Epithelial cell of proximal tubule (primary cell): ENCODE data around the gene CACNB4. TPM values are rescaled to one million over a fixed set of nuclear protein-coding genes. Genes with fewer than 3 reads are reported as not detected.

Experiments
- DNase-seq: peaks from one replicate; pipeline ENCODE4 v3.0.0-alpha.2; 2011; ENCODE audit warnings: low read depth
- H3K4me3 ChIP-seq: 2 replicates; pipeline ENCODE4 v1.5.1; 2011; ENCODE audit warnings: low read depth, mild to moderate bottlenecking, low read length
- CTCF ChIP-seq: conservative IDR thresholded peaks from 2 replicates; pipeline ENCODE4 v1.5.1; 2012; ENCODE audit warnings: low read depth, mild to moderate bottlenecking, low read length
- total RNA-seq: library from RNA; depleted of rRNA; stranded (reverse); fragments of >200 nt; gene quantifications from 2 replicates; pipeline ENCODE4 v1.2.3, GENCODE V29; 2015

CACNB4 gene
- total RNA-seq, 1 donor from 2014 or later, result 0.52 TPM

GRCh38 chr2:152047824-152048471 is 50.9 kb downstream of the CACNB4 start:
- TF ChIP-seq CTCF, result peak; percentile 60
- no peak for DNase-seq
- H3K4me3 ChIP-seq, result no peak overlapping the region

DNA sequence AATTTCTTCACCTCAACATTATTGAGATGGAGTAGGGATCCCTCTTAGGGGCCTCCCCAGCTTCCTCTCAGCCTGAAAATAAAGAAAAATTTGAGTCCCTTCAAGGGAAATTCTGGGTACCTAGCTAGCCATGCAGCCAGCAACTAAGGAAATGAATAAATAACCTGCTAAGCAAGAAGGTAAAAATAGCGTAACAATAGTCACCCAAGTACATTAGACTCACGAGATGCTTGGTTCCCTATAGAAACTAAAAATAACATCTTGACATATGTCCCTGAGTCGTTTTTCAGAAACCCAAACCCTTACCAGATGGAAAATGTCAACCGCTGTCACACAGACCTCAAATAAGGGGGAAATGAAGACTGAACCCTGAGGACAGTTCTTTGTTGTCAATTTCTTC is 51.9 kb downstream of the CACNB4 start:
- no peak for DNase-seq
- H3K4me3 ChIP-seq, result no peak overlapping the region
- no peak for TF ChIP-seq CTCF

DNA sequence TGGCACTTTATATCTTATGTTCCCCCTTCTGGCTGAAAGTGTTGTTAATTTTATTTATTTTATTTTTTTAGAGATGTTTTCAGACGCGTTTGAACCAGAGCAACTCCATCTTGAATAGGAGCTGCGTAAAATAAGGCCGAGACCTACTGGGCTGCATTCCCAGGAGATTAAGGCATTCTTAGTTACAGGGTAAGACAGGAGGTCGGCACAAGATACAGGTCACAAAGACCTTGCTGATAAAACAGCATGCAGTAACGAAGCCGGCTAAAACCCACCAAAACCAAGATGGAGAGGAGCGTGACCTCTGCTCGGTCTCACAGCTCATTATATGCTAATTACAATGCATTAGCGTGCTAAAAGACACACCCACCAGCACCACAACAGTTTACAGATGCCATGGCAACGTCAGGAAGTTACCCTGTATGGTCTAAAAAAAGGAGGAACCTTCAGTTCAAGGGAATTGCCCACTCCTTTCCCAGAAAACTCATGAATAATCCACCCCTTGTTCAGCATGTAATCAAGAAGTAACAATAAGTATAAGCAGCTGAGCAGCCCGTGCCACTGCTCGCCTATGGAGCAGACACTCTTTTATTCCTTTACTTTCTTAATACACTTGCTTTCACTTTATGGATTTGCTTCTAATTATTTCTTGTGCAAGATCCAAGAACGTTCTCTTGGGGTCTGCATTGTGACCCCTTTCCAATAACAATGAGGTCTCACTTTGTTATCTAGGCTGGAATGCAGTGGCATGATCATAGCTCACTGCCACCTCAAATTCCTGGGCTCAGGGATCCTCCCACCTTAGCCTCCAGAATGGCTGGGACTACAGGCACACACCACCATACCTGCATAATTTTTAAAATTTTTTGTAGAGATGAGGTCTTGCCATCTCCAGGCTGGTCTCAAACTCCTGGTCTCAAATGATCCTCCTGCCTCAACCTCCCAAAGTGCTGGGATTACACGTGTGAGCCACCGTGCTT is 55.9 kb downstream of the CACNB4 start:
- H3K4me3 ChIP-seq, result no peak overlapping the region
- no peak for TF ChIP-seq CTCF
- DNase-seq, result no peak

DNA sequence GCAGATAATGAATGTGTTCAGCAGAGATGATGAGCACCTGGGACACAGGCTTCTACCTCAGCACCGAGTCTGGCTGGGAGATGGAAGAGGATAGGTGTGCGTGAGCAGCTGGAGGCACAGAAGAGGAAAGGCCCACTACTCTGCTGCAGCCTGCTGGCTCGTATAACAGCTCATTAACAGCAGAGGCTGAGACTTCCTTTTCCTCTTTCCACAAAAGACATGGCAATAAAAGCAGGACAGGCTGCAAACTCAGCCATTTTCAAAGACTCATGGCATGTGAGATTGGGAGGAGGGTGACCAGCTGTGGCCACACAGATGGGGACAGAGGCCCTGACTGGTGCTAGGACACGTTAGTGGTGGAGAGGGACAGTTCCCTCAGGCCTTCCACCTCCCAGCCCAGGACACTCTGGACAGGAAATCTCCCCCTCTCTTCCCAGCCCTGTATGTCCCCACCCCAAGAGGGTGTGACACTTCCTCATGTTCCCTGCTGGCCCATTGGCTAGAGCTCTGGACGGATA is 60.3 kb downstream of the CACNB4 start:
- no peak overlapping the region for H3K4me3 ChIP-seq
- DNase-seq, result no peak
- no peak for TF ChIP-seq CTCF

GRCh38 chr2:152037743-152038435 is 61.0 kb downstream of the CACNB4 start:
- DNase-seq, result no peak
- TF ChIP-seq CTCF, result no peak
- H3K4me3 ChIP-seq, result no peak overlapping the region

DNA sequence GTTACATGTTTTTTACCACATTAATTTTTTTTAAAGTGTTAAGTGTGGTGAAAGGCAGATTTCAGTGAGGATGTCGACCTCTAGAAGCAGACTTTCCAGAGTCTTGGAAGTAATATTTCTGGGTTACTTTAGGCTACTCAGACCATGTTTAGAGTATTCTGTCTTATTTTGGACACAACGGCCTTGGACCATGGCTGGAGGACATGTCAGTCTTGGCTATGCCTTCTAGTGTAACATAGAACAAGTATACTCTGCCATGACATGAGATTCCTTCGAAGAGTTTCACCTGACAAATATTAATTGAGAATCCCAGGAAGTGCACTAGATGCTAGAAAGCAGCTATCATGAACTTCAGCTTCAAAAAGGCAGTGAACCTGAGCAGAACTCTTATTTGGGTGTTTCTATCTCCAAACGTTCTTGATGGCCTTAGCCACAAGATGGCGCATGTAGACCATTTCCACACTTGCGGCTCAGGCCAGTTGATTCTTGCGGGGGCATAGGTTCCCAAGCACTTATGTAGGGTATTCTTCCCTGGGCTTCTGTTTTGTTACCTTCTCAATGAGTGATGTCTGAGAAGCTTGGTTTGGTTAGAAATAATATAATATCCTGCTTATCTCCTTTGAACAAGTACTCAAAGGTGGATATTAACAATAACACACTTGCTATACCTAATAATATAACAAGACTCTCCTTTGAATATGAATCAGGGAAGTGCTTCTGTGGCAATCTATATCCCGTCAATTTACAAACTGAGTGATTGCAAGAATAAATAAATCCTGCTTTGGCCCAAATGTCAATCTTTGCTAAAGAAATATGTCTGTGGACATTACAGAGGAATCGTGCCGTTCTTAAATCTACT is 62.0 kb downstream of the CACNB4 start:
- TF ChIP-seq CTCF, result peak; percentile 92
- H3K4me3 ChIP-seq, result no peak overlapping the region
- no peak for DNase-seq
